NCI-H345 treated with DMSO at 0.1 percent for 48 hours (cell line): Measurements from ENCODE around the gene EEFSEC.

ENCODE experiments used
- DNase-seq: peaks from one replicate; lab custom pipeline; 2025; ENCODE audit not compliant: unreplicated experiment; lab: John Stamatoyannopoulos, UW

Gene EEFSEC

GRCh38 chr3:128215800-128216495, 62.7 kb downstream of the EEFSEC start:
- DNase-seq: no peak

GRCh38 chr3:128217702-128218547, 64.6 kb downstream of the EEFSEC start:
- no peak for DNase-seq

GRCh38 chr3:128218548-128219257, 65.4 kb downstream of the EEFSEC start:
- DNase-seq: no peak

- DNase-seq: no peak
These were observed 68.0 kb downstream of the EEFSEC start for GRCh38 chr3:128221328-128221727.

GRCh38 chr3:128222796-128223385, 69.6 kb downstream of the EEFSEC start:
- no peak for DNase-seq

DNA sequence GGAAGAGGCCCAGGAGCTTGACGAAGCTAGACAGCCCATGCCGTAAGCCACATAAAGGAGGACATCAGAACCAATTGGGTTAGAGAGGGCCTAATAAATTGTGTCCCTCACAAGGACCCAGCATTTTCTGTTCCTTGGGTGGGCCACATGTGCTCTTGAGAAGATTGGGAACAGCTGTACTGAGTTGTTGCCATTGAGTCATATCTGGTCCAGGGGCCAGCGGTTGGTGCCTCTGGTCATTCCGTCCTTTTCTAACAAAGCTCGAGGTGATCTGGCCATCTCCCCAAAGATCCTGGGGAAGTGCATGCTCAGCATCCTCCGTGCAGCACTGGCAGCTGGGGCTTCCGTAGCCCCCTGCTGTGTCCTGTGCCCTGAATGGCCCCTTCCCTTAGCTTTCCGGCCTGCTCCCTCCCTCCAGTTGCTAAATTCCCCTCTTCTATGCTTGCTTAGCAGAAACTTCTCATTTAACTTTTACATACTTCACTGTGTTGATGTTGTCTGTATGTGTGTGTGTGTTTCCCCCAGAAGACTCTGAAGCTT, 73.0 kb downstream of the EEFSEC start:
- DNase-seq: no peak

- no peak for DNase-seq
These were observed 73.6 kb downstream of the EEFSEC start for GRCh38 chr3:128226795-128227395.

GRCh38 chr3:128227507-128227906, 74.2 kb downstream of the EEFSEC start:
- no peak for DNase-seq

GRCh38 chr3:128228366-128228910, 75.2 kb downstream of the EEFSEC start:
- DNase-seq: no peak

DNA sequence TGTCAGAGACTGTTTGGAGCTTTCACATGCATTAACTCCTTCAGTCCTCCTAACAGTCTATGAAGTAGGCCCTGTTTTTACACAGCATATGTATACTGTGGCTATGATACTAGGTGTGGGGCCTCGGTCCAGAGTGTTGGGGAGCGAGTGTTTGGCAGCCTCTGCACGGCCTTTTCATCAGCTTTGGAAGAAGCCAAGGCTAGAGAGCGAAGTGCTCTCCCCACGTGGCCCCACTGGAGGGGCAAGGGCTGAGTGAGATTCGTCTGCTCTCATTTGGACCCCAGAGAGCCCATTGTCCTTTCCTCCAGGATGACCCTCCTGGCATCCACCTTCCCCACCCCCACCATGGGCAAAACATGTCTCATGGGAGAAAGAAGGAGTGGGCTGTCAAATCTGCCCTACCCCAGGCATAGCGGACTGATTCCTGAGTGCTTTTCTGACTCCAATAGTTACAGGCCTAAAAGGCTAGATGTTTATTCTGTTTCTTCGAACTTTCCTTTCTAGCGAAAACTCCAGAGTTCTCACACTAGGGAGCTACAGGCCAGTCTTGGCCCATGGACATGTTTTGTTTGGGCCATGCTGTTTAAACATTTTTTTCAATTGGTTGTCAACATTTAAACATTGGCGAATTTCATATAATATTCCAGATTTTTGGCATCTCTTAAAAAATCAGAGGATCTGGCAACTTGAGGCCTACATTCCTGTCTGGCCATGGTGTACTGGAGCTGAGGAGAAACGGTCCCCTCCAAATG, 76.0 kb downstream of the EEFSEC start:
- no peak for DNase-seq

- no peak for DNase-seq
These were observed 78.3 kb downstream of the EEFSEC start for GRCh38 chr3:128231606-128232005.

GRCh38 chr3:128232376-128233178, 79.3 kb downstream of the EEFSEC start:
- no peak for DNase-seq

DNA sequence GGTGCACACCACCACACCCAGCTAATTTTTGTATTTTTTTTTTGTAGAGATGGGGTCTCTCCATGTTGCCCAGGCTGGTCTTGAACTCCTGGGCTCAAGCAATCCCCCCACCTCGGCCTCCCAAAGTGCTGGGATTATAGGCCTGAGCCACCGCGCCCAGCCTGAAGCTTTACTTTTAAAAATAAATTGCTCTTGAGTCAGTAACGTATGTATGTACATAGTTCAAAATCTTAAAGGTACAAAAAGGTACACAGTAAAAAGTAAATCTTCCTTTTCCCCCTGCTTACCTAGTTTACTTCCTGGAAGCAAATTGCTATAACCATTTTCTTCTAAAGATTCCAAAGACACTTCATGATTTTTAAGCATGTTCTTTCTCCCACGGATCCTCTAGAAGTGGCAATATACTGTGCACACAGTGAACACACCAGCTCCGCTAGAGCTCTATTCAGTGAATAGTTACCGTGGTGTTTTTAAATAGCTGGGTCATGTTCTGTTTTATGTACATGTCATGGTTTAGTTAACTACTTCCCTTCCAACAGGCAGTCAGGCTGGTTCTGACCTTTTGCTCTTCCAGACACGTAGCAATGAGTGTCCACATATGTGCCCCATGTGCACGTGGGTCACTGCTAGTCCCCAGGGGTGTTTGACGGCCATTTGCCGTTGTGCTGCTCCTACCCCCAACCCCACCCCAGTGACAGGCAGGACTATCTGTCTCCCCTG, 82.1 kb downstream of the EEFSEC start:
- no peak for DNase-seq

DNA sequence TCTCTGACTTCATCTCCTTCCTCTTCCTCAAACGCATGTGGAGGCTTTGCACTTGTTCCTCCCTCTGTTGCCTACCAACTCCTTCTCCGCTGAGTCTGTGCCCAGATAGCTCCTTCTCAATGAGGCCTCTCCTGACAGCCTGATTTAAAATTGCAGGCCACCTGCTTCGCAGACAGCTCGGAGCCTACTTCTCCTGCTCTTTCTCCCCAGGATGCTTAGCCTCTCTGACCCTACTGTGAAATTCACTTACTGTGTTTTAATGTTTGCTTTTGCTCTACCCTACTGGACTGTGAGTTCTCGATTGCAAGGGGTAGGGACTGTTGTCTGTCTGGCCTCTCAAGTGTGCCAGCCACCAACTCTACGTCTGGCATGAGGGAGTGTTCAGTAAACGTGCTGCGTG, 83.4 kb downstream of the EEFSEC start:
- DNase-seq: peak; percentile 10

- DNase-seq: no peak
These were observed 84.3 kb downstream of the EEFSEC start for GRCh38 chr3:128237348-128238183.

GRCh38 chr3:128238184-128238489, 84.9 kb downstream of the EEFSEC start:
- DNase-seq: no peak

DNA sequence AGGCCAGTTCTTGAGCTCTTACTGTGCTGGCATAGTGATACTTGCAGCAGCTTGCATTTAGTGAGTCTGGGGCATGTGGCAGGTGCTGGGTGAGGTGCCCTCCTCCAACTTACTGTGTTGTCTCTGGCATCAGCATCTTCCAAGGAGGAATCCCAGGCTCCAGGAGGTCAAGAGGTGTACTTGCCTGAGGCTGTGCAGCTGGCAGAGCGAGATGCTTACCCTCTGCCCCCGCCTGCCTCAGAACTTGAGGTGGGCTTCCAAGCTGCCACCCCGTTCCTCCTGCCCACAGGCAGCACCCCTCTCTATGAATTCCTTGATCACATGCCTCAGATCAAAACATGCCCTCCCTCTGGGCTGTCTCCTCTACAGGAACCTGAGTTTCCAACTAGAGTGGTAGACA, 86.0 kb downstream of the EEFSEC start:
- DNase-seq: no peak

DNA sequence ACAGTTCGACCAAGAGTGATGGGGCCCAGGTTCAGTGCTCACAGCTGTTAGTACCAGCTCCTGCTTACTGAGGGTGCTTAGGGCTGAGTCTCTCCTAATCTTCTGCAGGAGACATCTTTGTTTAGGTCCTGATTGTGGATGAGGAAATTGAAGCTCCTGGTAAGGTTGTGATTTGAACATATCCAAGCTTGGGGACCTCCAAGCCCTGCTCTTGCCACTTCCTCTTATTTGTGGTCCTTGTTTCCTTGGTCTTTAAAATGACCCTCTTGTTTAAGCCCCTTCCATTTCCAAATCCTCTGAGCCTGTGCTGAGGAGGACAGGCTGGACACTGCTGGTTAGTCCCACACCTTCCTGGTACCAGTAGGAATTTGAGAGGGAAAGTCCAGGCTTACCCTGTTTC, 87.0 kb downstream of the EEFSEC start:
- DNase-seq: no peak
